T-helper 1 cell treated with Interleukin-12 subunit alpha and Interleukin-12 subunit beta and Interleukin-4 antibody, amounts not matched to agents 30 ng/mL and 1 ng/mL, for 36 hours (primary cell): ENCODE data around the gene CFAP44. TPM values are rescaled to one million over a fixed set of nuclear protein-coding genes. Genes with fewer than 3 reads are reported as not detected.

Experiments
- total RNA-seq: library from RNA; stranded (reverse); gene quantifications from 2 replicates; pipeline ENCODE4 v1.2.3, GENCODE V29; 2022

The CFAP44 gene
- total RNA-seq, 1 donor from 2014 or later: 6.8 TPM

Other genes with a start within 250 kb of the CFAP44 start
- gene BOC, start 229.9 kb downstream of the CFAP44 start, total RNA-seq: 0.37 and 0.54 TPM in 2 replicates
- gene SPICE1, start 73.7 kb upstream of the CFAP44 start, total RNA-seq: 14.8 and 18.2 TPM in 2 replicates
- 28.2 and 29.9 TPM in 2 replicates for gene SIDT1, start 91.1 kb upstream of the CFAP44 start, total RNA-seq